GM18505 (cell line): Measurements from ENCODE around the gene DLEC1.

Experiments
- ATAC-seq: cut with Tn5 transposase; IDR thresholded peaks from one replicate; pipeline ENCODE4 v1.9.1; 2021; ENCODE audit not compliant: unreplicated experiment
- POLR2A ChIP-seq: IDR thresholded peaks from 4 replicates; pipeline ENCODE4 v1.6.1; 2011; ENCODE audit warnings: borderline replicate concordance; ENCODE audit not compliant: insufficient read depth, insufficient read length; ENCODE audit errors: extremely low read depth

DLEC1 gene

GRCh38 chr3:38168151-38169026 is 129.4 kb downstream of the DLEC1 start:
- no peak for ATAC-seq
- TF ChIP-seq POLR2A, result no peak

GRCh38 chr3:38169027-38169317 is 130.0 kb downstream of the DLEC1 start:
- ATAC-seq, result no peak
- no peak for TF ChIP-seq POLR2A

GRCh38 chr3:38170722-38171121 is 131.7 kb downstream of the DLEC1 start:
- no peak for ATAC-seq
- TF ChIP-seq POLR2A, result no peak

GRCh38 chr3:38171622-38172021 is 132.6 kb downstream of the DLEC1 start:
- TF ChIP-seq POLR2A, result no peak
- no peak for ATAC-seq
